Measurements from ENCODE around the gene WSB1. TPM values are rescaled to one million over a fixed set of nuclear protein-coding genes. Genes with fewer than 3 reads are reported as not detected.
A peak's percentile ranks its signal among the peaks of the same experiment; 100 is the strongest.

The WSB1 gene
- total RNA-seq, 1 donor from 2014 or later = 256 TPM

- DNase-seq (ENCODE audit: low read depth) (no peak), FAIRE-seq (no peak)
- H3K27me3 ChIP-seq (ENCODE audit: control insufficient read depth, insufficient read depth, low read length) = no peaks in the 10 kb centered on the region
- peaks cover 3% of the 10 kb centered on the region for H3K36me3 ChIP-seq (ENCODE audit: control insufficient read depth, insufficient read depth, low read length)
- no peak for TF ChIP-seq CTCF (IDR thresholded peaks at IDR 0.05; ENCODE audit: insufficient read depth, low read length, severe bottlenecking)
- H3K4me3 ChIP-seq (ENCODE audit: low read depth, low read length) = no peak overlapping the region
These were observed 26.3 kb downstream of the WSB1 start for GRCh38 chr17:27320222-27320560.

- FAIRE-seq (no peak), DNase-seq (ENCODE audit: low read depth) (no peak)
- Histone ChIP-seq H3K36me3 (ENCODE audit: control insufficient read depth, insufficient read depth, low read length) (no peaks in the 10 kb centered on the region), H3K27me3 (ENCODE audit: control insufficient read depth, insufficient read depth, low read length) (no peaks in the 10 kb centered on the region), H3K4me3 (ENCODE audit: low read depth, low read length) (no peak overlapping the region)
- no peak for TF ChIP-seq CTCF (IDR thresholded peaks at IDR 0.05; ENCODE audit: insufficient read depth, low read length, severe bottlenecking)
These were observed 27.5 kb downstream of the WSB1 start for GRCh38 chr17:27321372-27321771.

GRCh38 chr17:27322026-27322425 is 28.1 kb downstream of the WSB1 start:
- no peak for FAIRE-seq
- Histone ChIP-seq H3K36me3 (ENCODE audit: control insufficient read depth, insufficient read depth, low read length) (no peaks in the 10 kb centered on the region), H3K4me3 (ENCODE audit: low read depth, low read length) (no peak overlapping the region), H3K27me3 (ENCODE audit: control insufficient read depth, insufficient read depth, low read length) (no peaks in the 10 kb centered on the region)
- no peak for TF ChIP-seq CTCF (IDR thresholded peaks at IDR 0.05; ENCODE audit: insufficient read depth, low read length, severe bottlenecking)
- DNase-seq (ENCODE audit: low read depth) = no peak

GRCh38 chr17:27322690-27323508 is 29.0 kb downstream of the WSB1 start:
- FAIRE-seq = no peak
- Histone ChIP-seq H3K4me3 (ENCODE audit: low read depth, low read length) (no peak overlapping the region), H3K36me3 (ENCODE audit: control insufficient read depth, insufficient read depth, low read length) (no peaks in the 10 kb centered on the region), H3K27me3 (ENCODE audit: control insufficient read depth, insufficient read depth, low read length) (no peaks in the 10 kb centered on the region)
- DNase-seq (ENCODE audit: low read depth) = no peak
- TF ChIP-seq CTCF (IDR thresholded peaks at IDR 0.05; ENCODE audit: insufficient read depth, low read length, severe bottlenecking) = no peak

- Histone ChIP-seq H3K4me3 (ENCODE audit: low read depth, low read length) (no peak overlapping the region), H3K27me3 (ENCODE audit: control insufficient read depth, insufficient read depth, low read length) (no peaks in the 10 kb centered on the region), H3K36me3 (ENCODE audit: control insufficient read depth, insufficient read depth, low read length) (no peaks in the 10 kb centered on the region)
- TF ChIP-seq CTCF (IDR thresholded peaks at IDR 0.05; ENCODE audit: insufficient read depth, low read length, severe bottlenecking) = no peak
- DNase-seq (ENCODE audit: low read depth) (peak; percentile 81), FAIRE-seq (peak; percentile 18)
These were observed 29.8 kb downstream of the WSB1 start for GRCh38 chr17:27323538-27324215.

Measured in bronchial epithelial cell (primary cell).